WTC11 (cell line): ENCODE results near the gene YLPM1. TPM values are rescaled to one million over a fixed set of nuclear protein-coding genes. Genes with fewer than 3 reads are reported as not detected.

ENCODE experiments used
- ATAC-seq: fragments of 200-7000 bp; cut with Tn5 transposase; 2 replicates; pipeline ENCODE4 v1.10.0; 2021; ENCODE audit warnings: mild to moderate bottlenecking, moderate library complexity
- CTCF ChIA-PET: fragments of 300-600 bp; sonication (Branson Sonifier 250); formaldehyde crosslinking; loops from one replicate; lab custom pipeline; 2021; ENCODE audit warnings: antibody characterized with exemption; lab: Charles Lee
- POLR2A ChIA-PET: fragments of 350-600 bp; sonication (Branson Sonifier 250); formaldehyde crosslinking; loops from one replicate; lab custom pipeline; 2021; ENCODE audit warnings: antibody characterized with exemption; lab: Charles Lee
- DNase-seq: peaks from one replicate; pipeline ENCODE4 v3.0.0; 2021; ENCODE audit warnings: low spot score
- H3K27ac Mint-ChIP-seq: 2 replicates; pipeline ENCODE4 v1.8.0; 2021; ENCODE audit warnings: mixed read lengths
- H3K27me3 Mint-ChIP-seq: 2 replicates; pipeline ENCODE4 v1.8.0; 2021; ENCODE audit warnings: low read depth, mild to moderate bottlenecking, moderate library complexity, mixed read lengths
- H3K36me3 Mint-ChIP-seq: 2 replicates; pipeline ENCODE4 v1.8.0; 2021; ENCODE audit warnings: mixed read lengths
- H3K4me1 Mint-ChIP-seq: 2 replicates; pipeline ENCODE4 v1.8.0; 2022; ENCODE audit warnings: mixed read lengths
- H3K4me3 Mint-ChIP-seq: 2 replicates; pipeline ENCODE4 v1.8.0; 2021; ENCODE audit warnings: mild to moderate bottlenecking, moderate library complexity, mixed read lengths
- H3K9me3 Mint-ChIP-seq: 2 replicates; pipeline ENCODE4 v1.8.0; 2021; ENCODE audit warnings: mixed read lengths
- AFF4 ChIP-seq: sonication (generic); formaldehyde crosslinking; IDR thresholded peaks from 2 replicates; pipeline ENCODE4 v1.8.1; 2023; ENCODE audit warnings: mild to moderate bottlenecking, missing genetic modification reagents, borderline replicate concordance
- AR ChIP-seq: fragments of 250-450 bp; sonication (Bioruptor Pico); IDR thresholded peaks from 2 replicates; pipeline ENCODE4 v1.9.0; 2021; ENCODE audit warnings: mild to moderate bottlenecking
- CBFB ChIP-seq: sonication (generic); formaldehyde crosslinking; IDR thresholded peaks from 2 replicates; pipeline ENCODE4 v1.8.1; 2022; ENCODE audit warnings: mild to moderate bottlenecking, low read depth, missing genetic modification reagents
- CDX4 ChIP-seq: fragments of 250-450 bp; sonication (Bioruptor Pico); IDR thresholded peaks from 2 replicates; pipeline ENCODE4 v1.9.0; 2021; ENCODE audit warnings: moderate library complexity, mild to moderate bottlenecking, inconsistent platforms, borderline replicate concordance
- E2F5 ChIP-seq: sonication (generic); formaldehyde crosslinking; IDR thresholded peaks from 2 replicates; pipeline ENCODE4 v1.8.1; 2022; ENCODE audit warnings: mild to moderate bottlenecking, moderate library complexity, missing genetic modification reagents
- ESRRA ChIP-seq: sonication (generic); formaldehyde crosslinking; IDR thresholded peaks from 2 replicates; pipeline ENCODE4 v1.8.1; 2022; ENCODE audit warnings: mild to moderate bottlenecking, missing genetic modification reagents, borderline replicate concordance
- GTF2I ChIP-seq: fragments of 250-450 bp; sonication (Bioruptor Pico); conservative IDR thresholded peaks from 2 replicates; pipeline ENCODE4 v1.4.0; 2021; ENCODE audit warnings: mild to moderate bottlenecking
- HMGA2 ChIP-seq: fragments of 250-450 bp; sonication (Bioruptor Pico); IDR thresholded peaks from 2 replicates; pipeline ENCODE4 v1.4.0; 2021; ENCODE audit warnings: mild to moderate bottlenecking, moderate library complexity
- IRF1 ChIP-seq: sonication (generic); formaldehyde crosslinking; IDR thresholded peaks from 2 replicates; pipeline ENCODE4 v1.8.0; 2023; ENCODE audit warnings: missing genetic modification reagents
- JUN ChIP-seq: sonication (generic); formaldehyde crosslinking; IDR thresholded peaks from 2 replicates; pipeline ENCODE4 v1.8.0; 2023; ENCODE audit warnings: mild to moderate bottlenecking, missing genetic modification reagents
- MYBL2 ChIP-seq: sonication (generic); formaldehyde crosslinking; IDR thresholded peaks from 2 replicates; pipeline ENCODE4 v1.8.1; 2023; ENCODE audit warnings: mild to moderate bottlenecking, moderate library complexity, missing genetic modification reagents
- NR1H2 ChIP-seq: sonication (generic); formaldehyde crosslinking; IDR thresholded peaks from 2 replicates; pipeline ENCODE4 v1.9.0; 2021; ENCODE audit warnings: mild to moderate bottlenecking, moderate library complexity, missing genetic modification reagents
- OVOL2 ChIP-seq: fragments of 250-450 bp; sonication (Bioruptor Pico); IDR thresholded peaks from 2 replicates; pipeline ENCODE4 v1.9.0; 2021; ENCODE audit warnings: mild to moderate bottlenecking, borderline replicate concordance
- RORB ChIP-seq: fragments of 250-450 bp; sonication (Bioruptor Pico); IDR thresholded peaks from 2 replicates; pipeline ENCODE4 v1.9.0; 2021; ENCODE audit warnings: mild to moderate bottlenecking
- TP53 ChIP-seq: sonication (generic); formaldehyde crosslinking; IDR thresholded peaks from 2 replicates; pipeline ENCODE4 v1.8.1; 2023; ENCODE audit warnings: mild to moderate bottlenecking, missing genetic modification reagents
- USF1 ChIP-seq: sonication (generic); formaldehyde crosslinking; IDR thresholded peaks from 2 replicates; pipeline ENCODE4 v1.8.0; 2022; ENCODE audit warnings: mild to moderate bottlenecking, missing genetic modification reagents
- ZNF138 ChIP-seq: sonication (generic); formaldehyde crosslinking; conservative IDR thresholded peaks from 2 replicates; pipeline ENCODE4 v1.8.1; 2022; ENCODE audit warnings: mild to moderate bottlenecking, moderate library complexity, missing genetic modification reagents
- ZNF281 ChIP-seq: sonication (generic); formaldehyde crosslinking; IDR thresholded peaks from 2 replicates; pipeline ENCODE4 v1.8.0; 2023; ENCODE audit warnings: mild to moderate bottlenecking, missing genetic modification reagents
- ZNF423 ChIP-seq: fragments of 250-450 bp; sonication (Bioruptor Pico); IDR thresholded peaks from 2 replicates; pipeline ENCODE4 v2.1.2; 2022; ENCODE audit warnings: mild to moderate bottlenecking, moderate library complexity
- ZNF425 ChIP-seq: fragments of 250-450 bp; sonication (Bioruptor Pico); conservative IDR thresholded peaks from 2 replicates; pipeline ENCODE4 v1.9.0; 2021; ENCODE audit warnings: mild to moderate bottlenecking
- total RNA-seq: library from RNA; stranded (reverse); gene quantifications from 3 replicates; pipeline ENCODE4 v1.2.3, GENCODE V29; 2021

The YLPM1 gene
- total RNA-seq, 1 experiment from 2014 or later: 66.6 TPM

GRCh38 chr14:74866708-74867389, 103.7 kb downstream of the YLPM1 start (continued):
- TF ChIP-seq MYBL2 (CRISPR knock-in tag) (no peak), JUN (CRISPR knock-in tag) (no peak), ESRRA (no peak), USF1 (CRISPR knock-in tag) (no peak), CBFB (CRISPR knock-in tag) (no peak), ZNF425 (CRISPR knock-in tag) (no peak), AR (CRISPR knock-in tag) (no peak), ZNF138 (no peak), GTF2I (CRISPR knock-in tag) (no peak), ZNF423 (no peak)

- Mint-ChIP-seq H3K36me3 (no peaks in the 10 kb centered on the region), H3K27ac (no peak overlapping the region), H3K4me3 (no peak overlapping the region), H3K9me3 (peaks cover 3% of the 10 kb centered on the region; the same call in 1 of the 2 replicates), H3K4me1 (no peaks in the 10 kb centered on the region), H3K27me3 (no peaks in the 10 kb centered on the region; the same call in none of the 2 replicates)
- ChIA-PET POLR2A (no interaction called here), CTCF (interaction anchor here (0.6 to 1.6 kb wide), 5 partner anchors 11 to 359 kb away, joined by 3 to 6 read pairs (median 4); no protein-coding TSS in a partner anchor)
- DNase-seq: no peak
- ATAC-seq: no peak
- TF ChIP-seq ZNF281 (CRISPR knock-in tag): no peak
- TF ChIP-seq NR1H2 (CRISPR knock-in tag): no peak
- no peak for TF ChIP-seq IRF1 (CRISPR knock-in tag)
- TF ChIP-seq HMGA2: no peak
- TF ChIP-seq TP53: no peak
- TF ChIP-seq AFF4 (CRISPR knock-in tag): no peak
- no peak for TF ChIP-seq E2F5 (CRISPR knock-in tag)
- no peak for TF ChIP-seq OVOL2
- TF ChIP-seq CDX4 (CRISPR knock-in tag): no peak
- TF ChIP-seq RORB (CRISPR knock-in tag): no peak
Measured at GRCh38 chr14:74867673-74868072, 104.6 kb downstream of the YLPM1 start.
